ENCODE measurements around the gene SLC7A5.
"Not testable (repeated sequence)": the region's sequence is repeated elsewhere in the genome, so short reads cannot be mapped to it uniquely, and the experiment has no call there.

- not testable (repeated sequence) for TF ChIP-seq POLR2AphosphoS5, POLR2A (IDR thresholded peaks at IDR 0.05; ENCODE audit: low read depth, low read length)
Observed at GRCh38 chr16:87887931-87888330, 18.6 kb upstream of the SLC7A5 start.

All from GM12892 (cell line).